SK-N-MC (cell line): ENCODE results near the gene RDM1.

Experiments used
- EZH2 ChIP-seq: fragments of 200-600 bp; sonication (generic); IDR thresholded peaks from one replicate; pipeline ENCODE4 v1.6.1; 2017; ENCODE audit warnings: antibody characterized with exemption
- POLR2AphosphoS5 ChIP-seq: IDR thresholded peaks from 2 replicates; pipeline ENCODE4 v1.6.1; 2012; ENCODE audit warnings: mild to moderate bottlenecking, low read depth, low read length, borderline replicate concordance

DNA sequence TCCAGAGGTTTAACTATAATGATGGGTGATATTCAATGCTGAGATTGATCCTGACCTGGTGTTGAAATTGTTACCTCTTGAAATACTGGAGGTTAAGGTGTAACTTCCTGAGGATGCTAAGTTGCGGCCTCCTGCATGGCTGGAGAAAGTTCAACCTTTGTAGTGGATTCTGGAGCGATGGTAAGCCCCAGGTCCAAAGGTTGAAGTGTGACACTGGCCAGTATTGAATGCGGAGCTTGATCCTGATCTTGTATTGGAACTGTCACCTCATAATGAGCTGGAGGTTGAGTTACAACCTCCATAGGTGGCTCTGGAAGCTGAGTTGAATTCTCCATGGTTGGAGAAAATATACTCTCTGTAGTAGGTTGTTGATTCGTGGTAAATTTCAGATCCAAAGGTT, 17.0 kb downstream of the RDM1 start:
- TF ChIP-seq POLR2AphosphoS5 (no peak), EZH2 (no peak)
